GM19455 (cell line): Measurements from ENCODE around the gene TNRC6C.
"Not testable (repeated sequence)": the region's sequence is repeated elsewhere in the genome, so short reads cannot be mapped to it uniquely, and the experiment has no call there.

Experiments
- ATAC-seq: cut with Tn5 transposase; IDR thresholded peaks from one replicate; pipeline ENCODE4 v1.9.1; 2021; ENCODE audit not compliant: unreplicated experiment

Gene TNRC6C

GRCh38 chr17:77962348-77962747, 3.8 kb downstream of the TNRC6C start:
- ATAC-seq = no peak

- no peak for ATAC-seq
Measured at GRCh38 chr17:77963441-77963840, 4.9 kb downstream of the TNRC6C start.

- no peak for ATAC-seq
Measured at GRCh38 chr17:77965352-77965751, 6.8 kb downstream of the TNRC6C start.

- no peak for ATAC-seq
Measured at GRCh38 chr17:77966476-77966875, 8.0 kb downstream of the TNRC6C start.

GRCh38 chr17:77968788-77969187, 10.3 kb downstream of the TNRC6C start:
- no peak for ATAC-seq

- not testable (repeated sequence) for ATAC-seq
Measured at GRCh38 chr17:77972271-77972670, 13.8 kb downstream of the TNRC6C start.

- ATAC-seq = no peak
Measured at GRCh38 chr17:77973953-77974352, 15.4 kb downstream of the TNRC6C start.

- ATAC-seq = no peak
Measured at GRCh38 chr17:77974396-77974795, 15.9 kb downstream of the TNRC6C start.

- ATAC-seq = not testable (repeated sequence)
Measured at GRCh38 chr17:77982430-77982829, 23.9 kb downstream of the TNRC6C start.

- no peak for ATAC-seq
Measured at GRCh38 chr17:77990301-77990700, 31.8 kb downstream of the TNRC6C start.

- not testable (repeated sequence) for ATAC-seq
Measured at GRCh38 chr17:77993735-77994134, 35.2 kb downstream of the TNRC6C start.

GRCh38 chr17:77995146-77995852, 36.8 kb downstream of the TNRC6C start:
- ATAC-seq = no peak

- ATAC-seq = no peak
Measured at GRCh38 chr17:77996256-77996655, 37.8 kb downstream of the TNRC6C start.

- ATAC-seq = no peak
Measured at GRCh38 chr17:77999413-78000173, 41.1 kb downstream of the TNRC6C start.

- no peak for ATAC-seq
Measured at GRCh38 chr17:78000341-78000740, 41.8 kb downstream of the TNRC6C start.

- no peak for ATAC-seq
Measured at GRCh38 chr17:78001182-78001581, 42.7 kb downstream of the TNRC6C start.

GRCh38 chr17:78001612-78002011, 43.1 kb downstream of the TNRC6C start:
- ATAC-seq = no peak

- ATAC-seq = no peak
Measured at GRCh38 chr17:78002166-78002565, 43.7 kb downstream of the TNRC6C start.

- ATAC-seq = no peak
Measured at GRCh38 chr17:78005452-78006171, 47.1 kb downstream of the TNRC6C start.

- no peak for ATAC-seq
Measured at GRCh38 chr17:78006338-78006737, 47.8 kb downstream of the TNRC6C start.

- ATAC-seq = no peak
Measured at GRCh38 chr17:78007647-78008046, 49.1 kb downstream of the TNRC6C start.

GRCh38 chr17:78010759-78011158, 52.3 kb downstream of the TNRC6C start:
- ATAC-seq = no peak
